Body of pancreas (tissue), 4 donors: Measurements from ENCODE around the gene TLR10. TPM values are rescaled to one million over a fixed set of nuclear protein-coding genes. Genes with fewer than 3 reads are reported as not detected.
A peak's percentile ranks its signal among the peaks of the same experiment; 100 is the strongest.
"Not testable (repeated sequence)": the region's sequence is repeated elsewhere in the genome, so short reads cannot be mapped to it uniquely, and the experiment has no call there.

Experiments
- ATAC-seq: fragments of 150-250 bp; one replicate; pipeline ENCODE4 v1.9.1; 2016
- DNase-seq, 4 donors: peaks; one replicate each; pipeline ENCODE4 v3.0.0-alpha.2; 2019
- H3K27ac ChIP-seq, 4 donors: fragments of 200-600 bp; sonication (generic); 1 replicate in 3 of 4; 2 replicates in 1 of 4; pipeline versions ENCODE4 v1.5.1 to v1.6.1; 2016 to 2019; ENCODE audit warnings: mild to moderate bottlenecking in 1 of 4, mixed read lengths in 1 of 4, moderate library complexity in 1 of 4
- H3K27me3 ChIP-seq, 2 donors: fragments of 200-600 bp; sonication (generic); one replicate each; pipeline ENCODE4 v1.6.0; 2016; ENCODE audit warnings: mild to moderate bottlenecking in 1 of 2
- H3K36me3 ChIP-seq, 2 donors: fragments of 200-600 bp; sonication (generic); replicated peaks in 1 of 2; 2 replicates each; pipeline ENCODE4 v1.5.1; 2016; ENCODE audit warnings: low read depth in 2 of 2; ENCODE audit not compliant: insufficient read depth in 1 of 2
- H3K4me1 ChIP-seq: fragments of 200-600 bp; sonication (generic); one replicate; pipeline ENCODE4 v1.6.0; 2016
- H3K4me3 ChIP-seq, 2 donors: fragments of 200-600 bp; sonication (generic); 1 replicate in 1 of 2; 2 replicates in 1 of 2; pipeline ENCODE4 v1.5.1; 2016 to 2019
- H3K9me3 ChIP-seq, 3 donors: fragments of 200-600 bp; sonication (generic); 1 replicate in 2 of 3; 2 replicates in 1 of 3; pipeline ENCODE4 v1.5.1; 2016
- CTCF ChIP-seq, 7 experiments: fragments of 450-650 bp in 4 of 7; fragments of 200-600 bp in 3 of 7; sonication (generic) in 3 of 7; IDR thresholded peaks; one replicate each; pipeline ENCODE4 v1.5.1; 2016 to 2019; ENCODE audit warnings: antibody characterized with exemption in 7 of 7
- POLR2A ChIP-seq, 3 donors: fragments of 450-650 bp; IDR thresholded peaks; one replicate each; pipeline ENCODE4 v1.6.1; 2016; ENCODE audit warnings: antibody characterized with exemption in 3 of 3, mild to moderate bottlenecking in 2 of 3
- WGBS, 2 donors: methylation state at CpG; one replicate each; pipeline ENCODE4 v1.1.5; 2017; 5-methylcytosine and 5-hydroxymethylcytosine counted together
- intact Hi-C: fragments of 100-400 bp; cut with DNase I; formaldehyde crosslinking; loops from one replicate; pipeline ENCODE4 v1.15.1; 2023
- total RNA-seq, 2 donors: library from RNA; depleted of rRNA; stranded (reverse); fragments of >200 nt; gene quantifications; one replicate each; pipeline ENCODE4 v1.1.0, GENCODE V29; 2016

TLR10 gene
- total RNA-seq, 2 donors from 2014 or later, result 0.26 TPM; not detected in 1

- H3K27me3 ChIP-seq, result no peaks in the 10 kb centered on the region
- H3K9me3 ChIP-seq, result no peaks in the 10 kb centered on the region
- H3K4me3 ChIP-seq, result no peak overlapping the region
- ATAC-seq (no peak), DNase-seq (no peak)
- H3K36me3 ChIP-seq, result no peaks in the 10 kb centered on the region
- H3K27ac ChIP-seq, result no peak overlapping the region
- no peaks in the 10 kb centered on the region for H3K4me1 ChIP-seq
- TF ChIP-seq CTCF (IDR thresholded peaks at IDR 0.05) (no peak), POLR2A (IDR thresholded peaks at IDR 0.05) (no peak)
- intact Hi-C loops, result no loop called here
- WGBS, 2 donors, result 80 to 93% methylated on average over 2 of the region's 2 CpGs
These were observed 7.5 kb downstream of the TLR10 start for GRCh38 chr4:38775326-38775725.

GRCh38 chr4:38774181-38774955 lies 8.4 kb downstream of the TLR10 start:
- TF ChIP-seq CTCF (IDR thresholded peaks at IDR 0.05) (no peak), POLR2A (IDR thresholded peaks at IDR 0.05) (no peak)
- WGBS, 2 donors, result 64 to 68% methylated on average over 8 of the region's 8 CpGs
- no peaks in the 10 kb centered on the region for H3K4me1 ChIP-seq
- no peaks in the 10 kb centered on the region for H3K36me3 ChIP-seq
- no peaks in the 10 kb centered on the region for H3K9me3 ChIP-seq
- no peak for ATAC-seq
- no peak overlapping the region for H3K27ac ChIP-seq
- no peak for DNase-seq
- H3K4me3 ChIP-seq, result no peak overlapping the region
- no peaks in the 10 kb centered on the region for H3K27me3 ChIP-seq
- intact Hi-C loops, result no loop called here

GRCh38 chr4:38770281-38770680 lies 12.5 kb downstream of the TLR10 start:
- H3K27ac ChIP-seq, ATAC-seq, H3K36me3 ChIP-seq, intact Hi-C loops, H3K4me1 ChIP-seq, DNase-seq, H3K4me3 ChIP-seq, H3K27me3 ChIP-seq, H3K9me3 ChIP-seq: not testable (repeated sequence)
- WGBS, 2 donors, result 96 to 97% methylated on average over 2 of the region's 2 CpGs

GRCh38 chr4:38769857-38770256 lies 12.9 kb downstream of the TLR10 start:
- Histone ChIP-seq H3K9me3 (no peaks in the 10 kb centered on the region), H3K27ac (peak overlapping the region in 1 of 4 donors; percentile 71), H3K36me3 (no peaks in the 10 kb centered on the region), H3K4me3 (no peak overlapping the region), H3K4me1 (no peaks in the 10 kb centered on the region), H3K27me3 (no peaks in the 10 kb centered on the region)
- ATAC-seq (no peak), DNase-seq (no peak)
- TF ChIP-seq POLR2A (IDR thresholded peaks at IDR 0.05), result no peak
- no peak for TF ChIP-seq CTCF (IDR thresholded peaks at IDR 0.05)
- intact Hi-C loops, result no loop called here
- 87 to 91% methylated on average over 2 of the region's 2 CpGs for WGBS, 2 donors

- ATAC-seq, result no peak
- H3K4me1 ChIP-seq, result no peaks in the 10 kb centered on the region
- H3K27ac ChIP-seq, result peak overlapping the region in 2 of 4 donors; percentile 60 to 71
- intact Hi-C loops, result no loop called here
- TF ChIP-seq POLR2A (IDR thresholded peaks at IDR 0.05) (no peak), CTCF (IDR thresholded peaks at IDR 0.05) (no peak)
- WGBS, 2 donors, result 27 to 42% methylated on average over 2 of the region's 2 CpGs
- no peaks in the 10 kb centered on the region for H3K36me3 ChIP-seq
- no peaks in the 10 kb centered on the region for H3K9me3 ChIP-seq
- no peaks in the 10 kb centered on the region for H3K27me3 ChIP-seq
- no peak for DNase-seq
- H3K4me3 ChIP-seq, result no peak overlapping the region
These were observed 13.3 kb downstream of the TLR10 start for GRCh38 chr4:38769441-38769840.
